Breast epithelium (tissue), 3 donors: Measurements from ENCODE around the gene FLCN.

Experiments used
- CTCF ChIP-seq, 3 donors: fragments of 450-650 bp; IDR thresholded peaks; one replicate each; pipeline ENCODE4 v1.5.1; 2016 to 2017; ENCODE audit warnings: antibody characterized with exemption in 3 of 3, mild to moderate bottlenecking in 3 of 3, moderate library complexity in 3 of 3
- POLR2A ChIP-seq: fragments of 450-650 bp; IDR thresholded peaks from one replicate; pipeline ENCODE4 v1.6.1; 2016; ENCODE audit warnings: antibody characterized with exemption, mild to moderate bottlenecking, moderate library complexity
- POLR2AphosphoS5 ChIP-seq, 3 donors: sonication (generic); formaldehyde crosslinking; IDR thresholded peaks; one replicate each; pipeline ENCODE4 v1.6.1; 2017; ENCODE audit warnings: antibody characterized with exemption in 3 of 3

- no peak for TF ChIP-seq CTCF (IDR thresholded peaks at IDR 0.05)
- no peak for TF ChIP-seq POLR2A
- no peak for TF ChIP-seq POLR2AphosphoS5 (IDR thresholded peaks at IDR 0.05)
Measured at GRCh38 chr17:17191346-17191792, 45.6 kb downstream of the FLCN start.
